ENCODE results near the gene TNNI3. TPM values are rescaled to one million over a fixed set of nuclear protein-coding genes. Genes with fewer than 3 reads are reported as not detected.

Gene TNNI3
- total RNA-seq, 4 donors from 2014 or later = 1.6 to 6.2 (median 5.5) TPM

DNA sequence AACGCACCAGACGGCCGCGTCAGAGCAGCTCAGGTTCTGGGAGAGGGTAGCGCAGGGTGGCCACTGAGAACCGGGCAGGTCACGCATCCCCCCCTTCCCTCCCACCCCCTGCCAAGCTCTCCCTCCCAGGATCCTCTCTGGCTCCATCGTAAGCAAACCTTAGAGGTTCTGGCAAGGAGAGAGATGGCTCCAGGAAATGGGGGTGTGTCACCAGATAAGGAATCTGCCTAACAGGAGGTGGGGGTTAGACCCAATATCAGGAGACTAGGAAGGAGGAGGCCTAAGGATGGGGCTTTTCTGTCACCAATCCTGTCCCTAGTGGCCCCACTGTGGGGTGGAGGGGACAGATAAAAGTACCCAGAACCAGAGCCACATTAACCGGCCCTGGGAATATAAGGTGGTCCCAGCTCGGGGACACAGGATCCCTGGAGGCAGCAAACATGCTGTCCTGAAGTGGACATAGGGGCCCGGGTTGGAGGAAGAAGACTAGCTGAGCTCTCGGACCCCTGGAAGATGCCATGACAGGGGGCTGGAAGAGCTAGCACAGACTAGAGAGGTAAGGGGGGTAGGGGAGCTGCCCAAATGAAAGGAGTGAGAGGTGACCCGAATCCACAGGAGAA, 42.0 kb downstream of the TNNI3 start:
- in situ Hi-C loops (cut with MboI; ENCODE audit: low sequenced_read_pairs in 4 of 4) (loop anchor here in 1 of 4 donors (25.0 kb wide), 1 partner anchor 1003 kb away; the partner anchor contains the start of genes NDUFA3, OSCAR, PRPF31 and TFPT), intact Hi-C loops (cut with DNase I; ENCODE audit: low total_unique reads) (loop anchor here (2.0 to 10.0 kb wide), 3 partner anchors 27 to 527 kb away; partner anchors contain the start of genes RPL28, TMEM238, ZNF580 and ZNF581)
- Histone ChIP-seq H3K4me3 (peak overlapping the region; percentile 79 to 90 (median 85)), H3K36me3 (peaks cover 0 to 4% of the 10 kb centered on the region in 2 donors), H3K27me3 (no peaks in the 10 kb centered on the region), H3K9me3 (no peaks in the 10 kb centered on the region), H3K27ac (peak overlapping the region; percentile 74 to 88 (median 84)), H3K4me1 (peaks cover 35 to 49% of the 10 kb centered on the region in 2 donors)
- DNase-seq = no peak
- no peak for ATAC-seq
- no peak for TF ChIP-seq POLR2A (IDR thresholded peaks at IDR 0.05)
- TF ChIP-seq CTCF (IDR thresholded peaks at IDR 0.05 in 4 of 5, conservative IDR thresholded peaks at IDR 0.05 in 1 of 5) = no peak

GRCh38 chr19:55114566-55115145, 42.9 kb downstream of the TNNI3 start:
- Histone ChIP-seq H3K36me3 (peaks cover 0 to 4% of the 10 kb centered on the region in 2 donors), H3K27me3 (no peaks in the 10 kb centered on the region), H3K27ac (peak overlapping the region; percentile 74 to 88 (median 83)), H3K9me3 (no peaks in the 10 kb centered on the region), H3K4me1 (peaks cover 35 to 49% of the 10 kb centered on the region in 2 donors), H3K4me3 (no peak overlapping the region)
- TF ChIP-seq CTCF (IDR thresholded peaks at IDR 0.05 in 4 of 5, conservative IDR thresholded peaks at IDR 0.05 in 1 of 5) (no peak), POLR2A (IDR thresholded peaks at IDR 0.05) (no peak)
- in situ Hi-C loops (cut with MboI; ENCODE audit: low sequenced_read_pairs in 4 of 4) (loop anchor here in 1 of 4 donors (25.0 kb wide), 1 partner anchor 1002 kb away; the partner anchor contains the start of genes NDUFA3, OSCAR, PRPF31 and TFPT), intact Hi-C loops (cut with DNase I; ENCODE audit: low total_unique reads) (loop anchor here (5.0 to 10.0 kb wide), 2 partner anchors 270 to 528 kb away; partner anchors contain the start of genes RPL28, TMEM238, ZNF580 and ZNF581)
- peak in 1 of 2 donors; percentile 14 for DNase-seq
- ATAC-seq = no peak

GRCh38 chr19:55113570-55114039, 43.9 kb downstream of the TNNI3 start:
- no peaks in the 10 kb centered on the region for H3K9me3 ChIP-seq
- in situ Hi-C loops (cut with MboI; ENCODE audit: low sequenced_read_pairs in 4 of 4) = loop anchor here in 1 of 4 donors (25.0 kb wide), 1 partner anchor 1001 kb away; the partner anchor contains the start of genes NDUFA3, OSCAR, PRPF31 and TFPT
- DNase-seq (peak; percentile 73), ATAC-seq (peak in 1 of 2 donors; percentile 21)
- peaks cover 0 to 11% of the 10 kb centered on the region in 2 donors for H3K36me3 ChIP-seq
- peak overlapping the region in 2 of 4 donors; percentile 2 to 5 for H3K4me3 ChIP-seq
- no peaks in the 10 kb centered on the region for H3K27me3 ChIP-seq
- intact Hi-C loops (cut with DNase I; ENCODE audit: low total_unique reads) = loop anchor here (10.0 kb wide), 1 partner anchor 271 kb away; the partner anchor contains the start of genes RPL28 and TMEM238
- H3K27ac ChIP-seq = peak overlapping the region; percentile 74 to 88 (median 83)
- peaks cover 33 to 48% of the 10 kb centered on the region in 2 donors for H3K4me1 ChIP-seq
- TF ChIP-seq POLR2A (IDR thresholded peaks at IDR 0.05) (no peak), CTCF (IDR thresholded peaks at IDR 0.05 in 4 of 5, conservative IDR thresholded peaks at IDR 0.05 in 1 of 5) (no peak)

DNA sequence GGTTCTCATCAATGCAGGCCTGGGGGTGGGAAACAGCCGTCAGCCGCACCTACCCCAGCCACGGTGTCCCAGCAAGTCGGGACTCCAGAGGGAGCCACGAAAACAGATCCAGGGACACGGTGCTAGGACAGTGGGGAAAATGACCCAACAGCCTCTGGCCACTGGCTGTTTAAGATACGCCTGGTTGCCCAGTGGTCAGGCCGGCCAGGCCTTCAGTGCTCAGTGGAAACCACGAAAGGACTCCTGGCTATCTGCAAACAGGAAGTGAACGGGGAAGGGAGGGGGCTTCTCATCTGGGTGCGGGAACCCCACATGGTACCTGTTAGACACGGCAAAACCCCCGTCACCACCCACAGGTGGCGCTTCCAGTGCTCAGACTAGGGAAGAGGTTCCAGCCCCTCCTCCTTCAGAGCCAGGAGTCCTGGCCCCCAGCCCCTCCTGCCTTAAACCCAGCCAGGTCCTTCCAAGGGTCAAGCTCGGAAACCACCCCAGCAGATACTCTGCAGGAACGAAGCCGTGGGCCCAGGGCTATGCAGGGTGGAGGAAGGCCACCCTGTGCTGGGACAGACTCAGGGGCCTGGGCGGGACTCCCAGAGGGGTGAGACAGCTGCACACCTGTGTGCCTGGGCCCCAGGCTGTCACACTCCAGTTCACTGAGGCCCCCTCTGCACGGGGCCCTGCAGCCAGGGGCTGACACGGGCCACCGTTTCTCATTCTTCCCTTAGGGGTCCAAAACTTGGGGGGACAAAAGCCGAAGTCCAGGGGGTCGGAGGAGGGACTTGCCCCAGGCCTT, 44.6 kb downstream of the TNNI3 start:
- intact Hi-C loops (cut with DNase I; ENCODE audit: low total_unique reads) = loop anchor here (10.0 kb wide), 1 partner anchor 272 kb away; the partner anchor contains the start of genes RPL28 and TMEM238
- Histone ChIP-seq H3K27me3 (no peaks in the 10 kb centered on the region), H3K36me3 (peaks cover 0 to 11% of the 10 kb centered on the region in 2 donors), H3K4me1 (peaks cover 28 to 43% of the 10 kb centered on the region in 2 donors), H3K9me3 (no peaks in the 10 kb centered on the region), H3K27ac (peak overlapping the region; percentile 74 to 86 (median 78)), H3K4me3 (no peak overlapping the region)
- in situ Hi-C loops (cut with MboI; ENCODE audit: low sequenced_read_pairs in 4 of 4) = loop anchor here in 1 of 4 donors (25.0 kb wide), 1 partner anchor 1001 kb away; the partner anchor contains the start of genes NDUFA3, OSCAR, PRPF31 and TFPT
- ATAC-seq (no peak), DNase-seq (peak in 1 of 2 donors; percentile 13)
- TF ChIP-seq CTCF (IDR thresholded peaks at IDR 0.05 in 4 of 5, conservative IDR thresholded peaks at IDR 0.05 in 1 of 5) (no peak), POLR2A (IDR thresholded peaks at IDR 0.05) (no peak)
